GM18858 (cell line): ENCODE results near the gene WDR1.

ENCODE experiments used
- ATAC-seq: cut with Tn5 transposase; IDR thresholded peaks from one replicate; pipeline ENCODE4 v1.9.1; 2021; ENCODE audit not compliant: unreplicated experiment

The WDR1 gene

GRCh38 chr4:10115271-10115796 is 1.3 kb downstream of the WDR1 start:
- no peak for ATAC-seq

GRCh38 chr4:10114607-10115006 is 2.0 kb downstream of the WDR1 start:
- ATAC-seq, result no peak

- ATAC-seq, result no peak
Observed at GRCh38 chr4:10114147-10114546, 2.5 kb downstream of the WDR1 start.

GRCh38 chr4:10113362-10114047 is 3.1 kb downstream of the WDR1 start:
- ATAC-seq, result no peak

GRCh38 chr4:10112658-10113284 is 3.8 kb downstream of the WDR1 start:
- no peak for ATAC-seq

- ATAC-seq, result no peak
Observed at GRCh38 chr4:10111067-10111801, 5.4 kb downstream of the WDR1 start.

- no peak for ATAC-seq
Observed at GRCh38 chr4:10109995-10110670, 6.5 kb downstream of the WDR1 start.

GRCh38 chr4:10108818-10109783 is 7.5 kb downstream of the WDR1 start:
- no peak for ATAC-seq

- no peak for ATAC-seq
Observed at GRCh38 chr4:10108391-10108790, 8.2 kb downstream of the WDR1 start.

- ATAC-seq, result no peak
Observed at GRCh38 chr4:10107111-10108091, 9.2 kb downstream of the WDR1 start.

- no peak for ATAC-seq
Observed at GRCh38 chr4:10106421-10107039, 10.1 kb downstream of the WDR1 start.

GRCh38 chr4:10105920-10106319 is 10.7 kb downstream of the WDR1 start:
- no peak for ATAC-seq

- no peak for ATAC-seq
Observed at GRCh38 chr4:10105421-10105820, 11.2 kb downstream of the WDR1 start.

- no peak for ATAC-seq
Observed at GRCh38 chr4:10104991-10105276, 11.7 kb downstream of the WDR1 start.

- ATAC-seq, result no peak
Observed at GRCh38 chr4:10104211-10104990, 12.2 kb downstream of the WDR1 start.

GRCh38 chr4:10102474-10103332 is 13.9 kb downstream of the WDR1 start:
- no peak for ATAC-seq
